ENCODE data around the gene PTPRK. TPM values are rescaled to one million over a fixed set of nuclear protein-coding genes. Genes with fewer than 3 reads are reported as not detected.

Gene PTPRK
- total RNA-seq, 2 donors from 2014 or later = 33.7 to 36.0 TPM

DNA sequence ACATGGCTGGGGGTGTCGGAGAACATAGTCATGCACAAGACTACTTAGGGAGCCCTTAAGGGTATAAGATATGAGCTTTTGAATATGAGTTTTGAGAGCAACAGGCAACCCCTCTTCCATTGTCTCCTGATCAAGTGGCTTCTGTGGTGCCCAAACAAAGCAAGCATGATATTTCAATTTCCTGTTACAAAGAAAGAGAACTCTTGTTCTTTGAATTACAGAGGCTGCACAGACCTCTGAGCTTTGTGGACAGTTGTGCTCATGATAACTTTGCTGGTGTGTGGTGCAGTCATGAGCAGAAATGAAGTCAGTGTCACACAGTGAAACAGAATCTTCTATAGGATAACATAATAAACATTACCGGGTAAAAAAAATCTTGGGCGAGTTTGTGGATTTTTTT lies 552.7 kb downstream of the PTPRK start:
- Histone ChIP-seq H3K9me3 (no peaks in the 10 kb centered on the region), H3K36me3 (no peaks in the 10 kb centered on the region), H3K4me3 (no peak overlapping the region), H3K27me3 (replicated peaks; ENCODE audit: insufficient read depth) (no peaks in the 10 kb centered on the region), H3K4me1 (ENCODE audit: control insufficient read depth in 1 of 2, low read depth in 2 of 2) (no peaks in the 10 kb centered on the region), H3K27ac (no peak overlapping the region)
- ATAC-seq (ENCODE audit: insufficient number of reproducible peaks, low FRiP score, low read depth) (no peak), DNase-seq (ENCODE audit: low spot score) (no peak)
- no peak for TF ChIP-seq CTCF (IDR thresholded peaks at IDR 0.05)

DNA sequence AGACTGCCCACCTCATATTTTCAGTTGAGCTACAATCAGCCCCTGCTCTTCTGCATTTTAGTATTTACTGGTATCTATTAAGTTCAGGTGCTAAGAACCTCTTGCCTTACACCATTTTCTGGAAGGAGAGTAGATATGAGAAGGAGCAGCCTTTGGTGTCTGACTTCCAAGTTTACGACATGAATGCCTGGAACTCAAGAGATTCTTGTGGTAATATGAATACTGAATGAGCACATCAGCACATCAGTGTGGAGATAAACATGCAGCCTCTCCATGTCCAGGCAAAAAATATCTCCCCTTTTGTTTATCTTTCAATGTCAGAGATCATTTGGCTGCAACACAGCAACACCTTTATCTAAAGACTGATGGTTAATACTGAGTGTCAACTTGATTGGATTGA lies 553.8 kb downstream of the PTPRK start:
- no peaks in the 10 kb centered on the region for H3K36me3 ChIP-seq
- TF ChIP-seq CTCF (IDR thresholded peaks at IDR 0.05) = no peak
- H3K27ac ChIP-seq = no peak overlapping the region
- DNase-seq (ENCODE audit: low spot score) (no peak), ATAC-seq (ENCODE audit: insufficient number of reproducible peaks, low FRiP score, low read depth) (no peak)
- H3K27me3 ChIP-seq (replicated peaks; ENCODE audit: insufficient read depth) = no peaks in the 10 kb centered on the region
- H3K4me1 ChIP-seq (ENCODE audit: control insufficient read depth in 1 of 2, low read depth in 2 of 2) = no peaks in the 10 kb centered on the region
- no peak overlapping the region for H3K4me3 ChIP-seq
- H3K9me3 ChIP-seq = no peaks in the 10 kb centered on the region

DNA sequence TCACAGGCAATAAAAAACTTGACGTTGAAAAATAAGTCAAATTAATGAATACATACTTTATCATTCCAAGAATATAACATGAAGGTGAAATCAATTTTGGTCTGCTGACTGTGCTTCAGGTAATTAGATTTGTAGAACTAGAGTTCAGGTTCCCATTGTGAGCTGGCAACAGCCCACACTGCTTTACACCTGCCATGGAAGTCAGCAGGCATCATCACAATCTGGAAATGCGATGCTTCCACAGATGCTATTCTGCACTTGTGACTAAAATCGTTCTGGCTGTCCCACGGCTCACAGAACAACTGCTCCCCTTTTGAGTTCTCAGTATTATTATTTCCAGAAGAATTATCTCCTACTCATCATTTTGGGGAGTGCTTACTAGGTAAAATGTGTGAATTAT lies 556.9 kb downstream of the PTPRK start:
- ATAC-seq (ENCODE audit: insufficient number of reproducible peaks, low FRiP score, low read depth) (no peak), DNase-seq (ENCODE audit: low spot score) (no peak)
- H3K36me3 ChIP-seq = no peaks in the 10 kb centered on the region
- H3K4me3 ChIP-seq = no peak overlapping the region
- no peaks in the 10 kb centered on the region for H3K9me3 ChIP-seq
- H3K4me1 ChIP-seq (ENCODE audit: control insufficient read depth in 1 of 2, low read depth in 2 of 2) = no peaks in the 10 kb centered on the region
- no peaks in the 10 kb centered on the region for H3K27me3 ChIP-seq (replicated peaks; ENCODE audit: insufficient read depth)
- no peak for TF ChIP-seq CTCF (IDR thresholded peaks at IDR 0.05)
- no peak overlapping the region for H3K27ac ChIP-seq

GRCh38 chr6:127959869-127960268 lies 560.5 kb downstream of the PTPRK start:
- Histone ChIP-seq H3K4me3 (no peak overlapping the region), H3K4me1 (ENCODE audit: control insufficient read depth in 1 of 2, low read depth in 2 of 2) (no peaks in the 10 kb centered on the region), H3K27me3 (replicated peaks; ENCODE audit: insufficient read depth) (no peaks in the 10 kb centered on the region), H3K36me3 (no peaks in the 10 kb centered on the region), H3K27ac (no peak overlapping the region), H3K9me3 (no peaks in the 10 kb centered on the region)
- ATAC-seq (ENCODE audit: insufficient number of reproducible peaks, low FRiP score, low read depth) (no peak), DNase-seq (ENCODE audit: low spot score) (no peak)
- no peak for TF ChIP-seq CTCF (IDR thresholded peaks at IDR 0.05)

- H3K4me1 ChIP-seq (ENCODE audit: control insufficient read depth in 1 of 2, low read depth in 2 of 2) = no peaks in the 10 kb centered on the region
- no peak overlapping the region for H3K27ac ChIP-seq
- no peak for TF ChIP-seq CTCF (IDR thresholded peaks at IDR 0.05)
- DNase-seq (ENCODE audit: low spot score) = no peak
- no peaks in the 10 kb centered on the region for H3K27me3 ChIP-seq (replicated peaks; ENCODE audit: insufficient read depth)
- H3K9me3 ChIP-seq = no peaks in the 10 kb centered on the region
- no peak overlapping the region for H3K4me3 ChIP-seq
- no peak for ATAC-seq (ENCODE audit: insufficient number of reproducible peaks, low FRiP score, low read depth)
- no peaks in the 10 kb centered on the region for H3K36me3 ChIP-seq
These were observed 563.4 kb downstream of the PTPRK start for GRCh38 chr6:127956956-127957355.

Measured in thoracic aorta (tissue), 2 donors.